Fibroblast of skin of abdomen (primary cell): ENCODE data around the gene NAALADL1.
"Not testable (repeated sequence)": the region's sequence is repeated elsewhere in the genome, so short reads cannot be mapped to it uniquely, and the experiment has no call there.

Experiments used
- DNase-seq: peaks from one replicate; pipeline ENCODE4 v3.0.0-alpha.2; 2013

NAALADL1 gene

GRCh38 chr11:65008873-65009272 is 49.5 kb downstream of the NAALADL1 start:
- no peak for DNase-seq

- peak; percentile 25 for DNase-seq
Observed at GRCh38 chr11:65008016-65008415, 50.3 kb downstream of the NAALADL1 start.

- DNase-seq = not testable (repeated sequence)
Observed at GRCh38 chr11:65003968-65004367, 54.4 kb downstream of the NAALADL1 start.

- DNase-seq = peak; percentile 41
Observed at GRCh38 chr11:65003282-65003681, 55.1 kb downstream of the NAALADL1 start.

GRCh38 chr11:65002706-65003105 is 55.6 kb downstream of the NAALADL1 start:
- no peak for DNase-seq

- no peak for DNase-seq
Observed at GRCh38 chr11:64999478-64999877, 58.9 kb downstream of the NAALADL1 start.

GRCh38 chr11:64998690-64999431 is 59.5 kb downstream of the NAALADL1 start:
- DNase-seq = no peak

- DNase-seq = no peak
Observed at GRCh38 chr11:64998141-64998540, 60.2 kb downstream of the NAALADL1 start.

GRCh38 chr11:64996710-64997380 is 61.5 kb downstream of the NAALADL1 start, which contains the start of gene BATF2:
Gene BATF2 (minus strand): TSS chr11:64996971. CDS start chr11:64996914, 57 bp downstream.
- peak; percentile 61 for DNase-seq

- DNase-seq = no peak
Observed at GRCh38 chr11:64996327-64996709, 62.0 kb downstream of the NAALADL1 start.
